Activated CD4-positive, alpha-beta T cell treated with anti-CD3 and anti-CD28 coated beads, Interleukin-2, amount 10 ng/mL, durations not matched to agents 7 days and 5 days (primary cell): ENCODE measurements around the gene UHRF1. TPM values are rescaled to one million over a fixed set of nuclear protein-coding genes. Genes with fewer than 3 reads are reported as not detected.
A peak's percentile ranks its signal among the peaks of the same experiment; 100 is the strongest.

Experiments
- CTCF ChIA-PET: fragments of 350-600 bp; sonication (Branson Sonifier 250); formaldehyde crosslinking; loops from one replicate; lab custom pipeline; 2021; ENCODE audit warnings: antibody characterized with exemption; lab: Charles Lee
- POLR2A ChIA-PET: fragments of 350-600 bp; sonication (Branson Sonifier 250); formaldehyde crosslinking; loops from one replicate; lab custom pipeline; 2021; ENCODE audit warnings: antibody characterized with exemption; lab: Charles Lee
- DNase-seq: peaks from one replicate; pipeline ENCODE4 v3.0.0-alpha.2; 2020
- H3K27ac Mint-ChIP-seq: one replicate; pipeline ENCODE4 v1.8.0; 2021; ENCODE audit warnings: mild to moderate bottlenecking, moderate library complexity, mixed read lengths
- H3K27me3 Mint-ChIP-seq: one replicate; pipeline ENCODE4 v1.8.0; 2021; ENCODE audit warnings: mixed read lengths
- H3K36me3 Mint-ChIP-seq: one replicate; pipeline ENCODE4 v1.8.0; 2021; ENCODE audit warnings: low read depth, mixed read lengths
- H3K4me1 Mint-ChIP-seq: one replicate; pipeline ENCODE4 v1.8.0; 2021; ENCODE audit warnings: mixed read lengths
- H3K4me3 Mint-ChIP-seq: one replicate; pipeline ENCODE4 v1.8.0; 2021; ENCODE audit warnings: mild to moderate bottlenecking, moderate library complexity, mixed read lengths
- H3K9me3 Mint-ChIP-seq: one replicate; pipeline ENCODE4 v1.8.0; 2021; ENCODE audit warnings: mixed read lengths
- total RNA-seq, 2 experiments: library from RNA; stranded (reverse); gene quantifications; one replicate each; pipeline ENCODE4 v1.2.3, GENCODE V29; 2021

Gene UHRF1
- total RNA-seq, 2 experiments from 2014 or later, result 130 to 141 TPM

DNA sequence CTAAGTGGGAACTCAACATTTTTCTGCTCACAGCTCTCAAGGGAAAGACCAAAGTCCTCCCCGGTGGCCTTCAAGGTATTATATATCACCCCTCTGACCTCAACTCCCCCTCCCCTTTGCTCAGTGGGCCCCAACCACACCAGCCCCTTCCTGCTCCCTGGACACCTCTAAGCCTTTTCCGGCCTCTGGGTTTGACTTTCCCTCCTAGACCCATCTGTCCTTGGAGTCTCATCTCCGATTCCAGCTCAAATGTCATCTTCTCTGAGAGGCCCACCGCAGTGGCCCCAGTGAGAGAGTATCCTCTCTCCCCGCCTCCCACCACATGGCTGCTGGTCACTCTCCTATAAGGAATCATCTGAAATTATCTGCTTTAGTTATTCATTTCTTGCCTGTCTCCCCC is 941 bp upstream of the UHRF1 start:
- Mint-ChIP-seq H3K27me3 (no peaks in the 10 kb centered on the region), H3K4me1 (peaks cover 39% of the 10 kb centered on the region), H3K27ac (peak overlapping the region; percentile 37), H3K4me3 (peak overlapping the region; percentile 59), H3K9me3 (no peaks in the 10 kb centered on the region), H3K36me3 (peaks cover 30% of the 10 kb centered on the region)
- ChIA-PET POLR2A (no interaction called here), CTCF (interaction anchor here (1.2 to 1.8 kb wide), 2 partner anchors 35 to 118 kb away, joined by 5 to 6 read pairs; partner anchors contain the start of gene FEM1A)
- no peak for DNase-seq

GRCh38 chr19:4908781-4909155 is 533 bp upstream of the UHRF1 start:
- Mint-ChIP-seq H3K27ac (peak overlapping the region; percentile 36), H3K27me3 (no peaks in the 10 kb centered on the region)
- CTCF ChIA-PET, result interaction anchor here (1.2 kb wide), 1 partner anchor 36 kb away, joined by 5 read pairs; no protein-coding TSS in a partner anchor

DNA sequence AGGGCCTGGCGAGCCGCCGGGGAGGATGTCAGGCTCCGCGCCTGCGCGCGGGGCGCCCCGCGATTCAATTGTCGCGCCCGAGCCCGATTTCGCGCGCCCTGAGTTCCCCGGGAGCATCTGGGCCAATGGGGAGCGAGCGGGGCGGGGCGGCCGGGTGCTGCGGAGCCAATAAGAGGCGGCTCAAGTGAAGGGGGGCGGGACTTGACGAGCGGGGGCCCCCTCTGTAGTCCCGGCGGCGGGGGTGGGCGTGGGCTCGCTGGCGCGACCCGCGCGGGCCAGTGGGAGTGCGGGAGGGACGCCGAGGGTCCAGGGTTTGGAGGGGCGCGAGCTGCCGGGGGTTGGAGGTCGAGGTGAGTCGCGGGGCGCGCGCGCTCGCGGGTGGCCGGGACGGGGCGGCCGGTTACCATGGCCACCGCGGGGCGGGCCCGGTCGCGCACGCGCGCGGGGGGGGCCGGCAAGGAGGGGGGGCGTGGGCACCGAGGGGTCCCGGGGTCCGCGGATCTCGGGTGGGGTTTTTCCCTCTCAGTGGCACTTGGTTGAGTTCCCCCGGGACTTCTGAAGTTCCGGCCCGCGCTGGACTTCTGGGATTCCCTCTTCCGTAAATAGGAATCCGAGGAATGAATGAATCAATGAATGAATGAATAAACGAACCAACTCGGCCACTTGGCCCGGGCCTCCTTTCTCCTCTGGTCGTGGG is 744 bp downstream of the UHRF1 start:
- peaks cover 53% of the 10 kb centered on the region for H3K4me1 Mint-ChIP-seq
- H3K27ac Mint-ChIP-seq, result peak overlapping the region; percentile 89
- ChIA-PET POLR2A (no interaction called here), CTCF (interaction anchor here (0.6 to 2.9 kb wide), 3 partner anchors 82 to 101 kb away, joined by 3 to 21 read pairs (median 3); no protein-coding TSS in a partner anchor)
- H3K27me3 Mint-ChIP-seq, result no peaks in the 10 kb centered on the region
- peak overlapping the region; percentile 81 for H3K4me3 Mint-ChIP-seq
- no peaks in the 10 kb centered on the region for H3K9me3 Mint-ChIP-seq
- peaks cover 46% of the 10 kb centered on the region for H3K36me3 Mint-ChIP-seq
- peak; percentile 96 for DNase-seq

More at GRCh38 chr19:4908781-4909155, 533 bp upstream of the UHRF1 start:
- Mint-ChIP-seq H3K9me3 (no peaks in the 10 kb centered on the region), H3K36me3 (peaks cover 34% of the 10 kb centered on the region), H3K4me3 (peak overlapping the region; percentile 59), H3K4me1 (peaks cover 41% of the 10 kb centered on the region)
- POLR2A ChIA-PET, result no interaction called here
- no peak for DNase-seq

DNA sequence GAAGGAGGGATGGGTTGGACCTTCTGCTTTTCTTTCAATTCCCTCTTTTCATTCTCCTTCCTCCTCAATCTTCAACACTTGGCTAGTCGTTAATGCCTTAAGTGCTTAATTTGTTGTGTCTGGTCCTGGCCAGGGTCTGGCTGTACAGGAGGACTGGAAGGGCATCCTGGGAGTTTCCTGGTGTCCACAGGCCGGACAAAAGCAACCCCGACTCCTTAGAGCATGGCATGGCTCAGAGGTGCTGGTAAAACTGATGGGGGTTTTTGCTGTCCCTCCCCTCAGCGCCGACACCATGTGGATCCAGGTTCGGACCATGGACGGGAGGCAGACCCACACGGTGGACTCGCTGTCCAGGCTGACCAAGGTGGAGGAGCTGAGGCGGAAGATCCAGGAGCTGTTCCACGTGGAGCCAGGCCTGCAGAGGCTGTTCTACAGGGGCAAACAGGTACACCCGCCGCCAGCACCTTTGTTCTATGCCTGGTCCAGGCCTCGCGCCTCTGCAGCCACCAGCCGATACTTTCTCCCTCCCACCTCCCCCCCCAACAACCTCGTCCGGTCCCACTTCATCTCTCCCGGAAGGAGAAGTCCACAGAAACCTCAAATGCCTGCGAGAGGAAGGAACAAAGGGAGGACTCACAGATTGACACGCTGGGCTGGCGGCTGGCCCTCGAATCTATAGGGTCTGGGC is 1.4 kb downstream of the UHRF1 start:
- H3K4me1 Mint-ChIP-seq, result peaks cover 60% of the 10 kb centered on the region
- H3K9me3 Mint-ChIP-seq, result no peaks in the 10 kb centered on the region
- H3K36me3 Mint-ChIP-seq, result peaks cover 53% of the 10 kb centered on the region

DNA sequence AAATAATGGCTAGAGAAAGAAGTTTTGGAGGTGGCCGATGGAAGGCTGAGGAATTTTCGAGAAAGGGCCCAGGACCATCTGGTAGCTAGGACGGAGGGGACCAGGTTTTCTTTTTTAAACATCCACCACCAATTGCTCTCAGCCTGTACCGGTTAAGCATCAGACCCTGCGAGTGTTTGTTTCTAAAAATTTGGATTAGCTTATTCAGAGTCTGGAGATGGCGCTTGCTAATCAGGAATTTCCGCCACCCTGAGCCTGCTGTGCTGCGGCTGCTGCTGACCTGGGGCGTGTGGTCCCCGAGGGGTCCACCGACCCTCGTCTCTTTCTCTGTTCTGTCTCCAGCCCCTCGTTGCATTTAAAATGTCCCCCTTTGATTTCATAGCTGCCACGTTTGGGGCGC is 2.0 kb downstream of the UHRF1 start:
- H3K27me3 Mint-ChIP-seq, result no peaks in the 10 kb centered on the region
- peaks cover 66% of the 10 kb centered on the region for H3K4me1 Mint-ChIP-seq
- CTCF ChIA-PET, result interaction anchor here (1.1 to 3.4 kb wide), 13 partner anchors 15 to 115 kb away, joined by 3 to 27 read pairs (median 5); partner anchors contain the start of gene PLIN3
- H3K9me3 Mint-ChIP-seq, result no peaks in the 10 kb centered on the region
- H3K27ac Mint-ChIP-seq, result peak overlapping the region; percentile 89
- no peak for DNase-seq
- H3K36me3 Mint-ChIP-seq, result peaks cover 58% of the 10 kb centered on the region
- H3K4me3 Mint-ChIP-seq, result peak overlapping the region; percentile 81
- POLR2A ChIA-PET, result interaction anchor here (0.6 to 1.1 kb wide), 3 partner anchors 38 to 62 kb away, joined by 3 to 6 read pairs (median 5); no protein-coding TSS in a partner anchor

More for the DNA sequence above, 1.4 kb downstream of the UHRF1 start:
- H3K27me3 Mint-ChIP-seq, result no peaks in the 10 kb centered on the region
- ChIA-PET POLR2A (interaction anchor here (0.6 to 1.1 kb wide), 3 partner anchors 37 to 61 kb away, joined by 3 to 6 read pairs (median 5); no protein-coding TSS in a partner anchor), CTCF (interaction anchor here (1.2 to 3.4 kb wide), 9 partner anchors 36 to 101 kb away, joined by 3 to 27 read pairs (median 7); partner anchors contain the start of gene PLIN3)
- H3K27ac Mint-ChIP-seq, result peak overlapping the region; percentile 89
- peak; percentile 30 for DNase-seq
- H3K4me3 Mint-ChIP-seq, result peak overlapping the region; percentile 81

DNA sequence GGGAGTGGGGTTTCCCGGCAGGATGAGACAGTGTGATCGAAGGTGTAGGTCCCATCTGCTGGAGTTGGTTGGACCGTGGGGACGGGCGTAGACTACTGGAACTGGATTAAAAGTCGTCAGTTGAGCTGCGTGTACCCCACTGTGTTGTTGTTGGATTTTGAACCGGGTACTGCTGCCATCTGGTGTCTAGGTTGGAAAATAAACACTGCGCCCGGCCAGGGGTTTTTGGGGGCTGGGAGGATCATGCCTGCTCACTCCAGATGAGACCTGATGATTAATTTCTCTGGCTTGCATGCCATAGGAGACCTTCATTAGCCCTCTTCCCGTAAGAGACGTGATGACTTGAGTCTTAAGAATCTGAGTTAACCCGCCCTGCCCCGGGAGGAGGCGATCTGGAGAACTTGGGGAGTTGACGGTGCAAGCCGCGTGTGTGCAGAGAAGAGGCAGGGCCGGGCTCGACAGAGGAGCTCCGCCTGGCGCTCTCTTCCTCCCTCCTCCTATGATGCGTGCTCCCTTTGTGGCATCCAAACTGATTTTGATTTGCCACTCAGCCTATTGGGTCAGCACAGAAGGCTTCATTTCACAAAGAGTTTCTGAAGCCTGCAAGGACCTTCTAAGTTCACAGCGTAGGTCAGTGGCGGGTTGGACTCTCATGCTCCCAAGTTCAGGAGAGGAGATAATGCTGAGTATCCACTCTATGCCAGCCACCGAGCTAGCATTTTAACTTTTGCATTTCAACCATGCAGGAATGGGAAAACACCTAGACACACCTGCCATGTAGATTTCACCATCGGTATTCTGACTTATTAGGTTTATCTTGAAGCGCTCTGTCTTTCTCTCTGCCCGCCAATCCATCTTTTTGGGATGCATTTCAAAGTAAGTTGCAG is 2.7 kb downstream of the UHRF1 start:
- CTCF ChIA-PET, result interaction anchor here (0.5 to 3.4 kb wide), 16 partner anchors 9 to 143 kb away, joined by 3 to 27 read pairs (median 4); partner anchors contain the start of gene PLIN3
- Mint-ChIP-seq H3K9me3 (no peaks in the 10 kb centered on the region), H3K27ac (peak overlapping the region; percentile 89), H3K4me1 (peaks cover 72% of the 10 kb centered on the region), H3K4me3 (peak overlapping the region; percentile 81), H3K36me3 (peaks cover 63% of the 10 kb centered on the region), H3K27me3 (no peaks in the 10 kb centered on the region)
- peak; percentile 80 for DNase-seq
- POLR2A ChIA-PET, result interaction anchor here (0.6 to 1.1 kb wide), 2 partner anchors 39 to 59 kb away, joined by 3 to 6 read pairs; no protein-coding TSS in a partner anchor

DNA sequence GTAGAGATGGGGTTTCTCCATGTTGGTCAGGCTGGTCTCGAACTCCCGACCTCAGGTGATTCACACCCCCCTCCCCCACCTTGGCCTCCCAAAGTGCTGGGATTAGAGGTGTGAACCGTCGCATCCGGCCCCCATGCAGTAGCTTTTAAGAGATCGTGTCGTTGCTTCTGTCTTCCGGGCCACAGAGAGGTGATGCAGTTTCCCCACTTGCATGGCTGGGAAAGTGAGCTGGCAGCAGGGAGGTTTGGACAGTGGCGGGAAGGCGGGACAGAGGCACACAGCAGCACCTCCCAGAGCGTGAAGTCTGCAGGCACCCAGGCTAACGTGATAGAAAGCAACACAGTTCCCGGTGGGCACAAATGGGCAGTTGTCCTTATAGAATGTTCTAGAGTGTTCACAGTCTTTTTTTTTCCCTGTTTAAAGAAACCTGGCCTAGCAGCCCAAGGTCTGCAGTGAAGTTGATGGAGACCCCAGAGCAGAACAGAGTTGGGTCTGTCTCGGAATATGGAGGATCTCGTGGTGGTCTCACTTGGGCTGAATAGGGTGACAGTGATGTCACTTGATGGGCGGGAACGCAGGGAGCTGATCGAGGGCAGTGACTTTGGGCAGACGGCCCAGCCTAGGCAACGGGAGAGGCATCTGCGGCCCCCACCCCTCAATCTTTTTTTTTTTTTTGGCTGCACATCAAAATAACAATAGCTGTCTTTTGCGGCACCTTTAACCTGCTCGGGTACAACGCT is 4.9 kb downstream of the UHRF1 start:
- CTCF ChIA-PET, result interaction anchor here (0.6 to 3.4 kb wide), 5 partner anchors 44 to 1473 kb away, joined by 3 to 27 read pairs (median 4); partner anchors contain the start of gene FEM1A
- POLR2A ChIA-PET, result no interaction called here
- Mint-ChIP-seq H3K9me3 (no peaks in the 10 kb centered on the region), H3K27ac (peak overlapping the region; percentile 96), H3K4me3 (peak overlapping the region; percentile 85), H3K36me3 (peaks cover 70% of the 10 kb centered on the region), H3K27me3 (no peaks in the 10 kb centered on the region), H3K4me1 (peaks cover 67% of the 10 kb centered on the region)
- no peak for DNase-seq

GRCh38 chr19:4914736-4915501 is 5.6 kb downstream of the UHRF1 start:
- Mint-ChIP-seq H3K27me3 (no peaks in the 10 kb centered on the region), H3K4me3 (peak overlapping the region; percentile 85), H3K4me1 (peaks cover 67% of the 10 kb centered on the region), H3K27ac (peak overlapping the region; percentile 96), H3K36me3 (peaks cover 72% of the 10 kb centered on the region), H3K9me3 (no peaks in the 10 kb centered on the region)
- ChIA-PET CTCF (interaction anchor here (0.6 to 2.4 kb wide), 4 partner anchors 111 to 1473 kb away, joined by 3 to 11 read pairs (median 3); partner anchors contain the start of gene FEM1A), POLR2A (no interaction called here)
- peak; percentile 87 for DNase-seq

DNA sequence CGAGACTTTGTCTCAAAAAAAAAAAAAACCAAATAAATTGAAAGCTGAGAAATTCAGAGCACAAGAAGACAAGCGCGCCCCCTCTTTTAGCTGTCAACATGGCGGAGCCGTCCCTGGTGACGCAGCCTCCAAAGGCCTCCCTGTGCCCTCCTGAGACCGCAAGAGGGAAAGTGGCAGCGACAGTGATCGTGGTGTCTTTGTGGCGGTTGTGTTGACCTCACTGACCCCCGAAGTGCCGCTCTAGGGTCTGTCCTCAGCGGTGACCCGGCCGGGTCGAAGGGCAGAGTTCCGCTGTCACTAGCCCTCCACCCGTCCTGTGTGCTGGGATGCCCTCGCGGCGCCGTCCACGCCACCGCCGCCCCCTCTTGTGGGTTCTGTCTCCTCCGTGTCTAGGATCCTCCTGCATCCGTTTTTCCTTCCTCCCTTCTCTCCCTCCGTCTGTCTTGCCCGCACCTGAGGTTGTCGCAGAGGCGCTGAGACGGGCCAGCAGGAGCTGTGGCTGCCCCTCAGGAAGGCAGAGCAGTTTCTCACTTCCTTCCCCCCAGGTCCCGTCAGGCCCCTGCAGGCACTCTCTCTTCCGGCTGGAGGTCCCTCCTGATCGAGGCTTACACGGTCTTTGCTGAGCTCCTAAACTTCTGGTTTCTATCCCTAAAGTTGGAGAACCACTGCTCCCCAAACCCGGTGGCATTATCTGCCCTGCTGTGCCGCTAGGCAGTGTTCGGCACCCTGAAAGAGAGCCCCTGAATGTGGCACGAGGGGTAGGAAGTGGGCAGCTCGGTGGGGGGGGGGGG is 7.2 kb downstream of the UHRF1 start:
- Mint-ChIP-seq H3K9me3 (no peaks in the 10 kb centered on the region), H3K27ac (peak overlapping the region; percentile 96), H3K27me3 (no peaks in the 10 kb centered on the region), H3K36me3 (peaks cover 67% of the 10 kb centered on the region), H3K4me3 (peak overlapping the region; percentile 85), H3K4me1 (peaks cover 61% of the 10 kb centered on the region)
- POLR2A ChIA-PET, result no interaction called here
- DNase-seq, result peak; percentile 41
- CTCF ChIA-PET, result interaction anchor here (0.6 to 1.7 kb wide), 9 partner anchors 10 to 106 kb away, joined by 3 to 5 read pairs (median 3); partner anchors contain the start of gene KDM4B
